NCI-H524 (cell line): ENCODE data around the gene ZNF283.
"Not testable (repeated sequence)": the region's sequence is repeated elsewhere in the genome, so short reads cannot be mapped to it uniquely, and the experiment has no call there.

ENCODE experiments used
- DNase-seq, 2 experiments: peaks; one replicate each; lab custom pipeline; 2025; lab: John Stamatoyannopoulos, UW

Gene ZNF283

DNA sequence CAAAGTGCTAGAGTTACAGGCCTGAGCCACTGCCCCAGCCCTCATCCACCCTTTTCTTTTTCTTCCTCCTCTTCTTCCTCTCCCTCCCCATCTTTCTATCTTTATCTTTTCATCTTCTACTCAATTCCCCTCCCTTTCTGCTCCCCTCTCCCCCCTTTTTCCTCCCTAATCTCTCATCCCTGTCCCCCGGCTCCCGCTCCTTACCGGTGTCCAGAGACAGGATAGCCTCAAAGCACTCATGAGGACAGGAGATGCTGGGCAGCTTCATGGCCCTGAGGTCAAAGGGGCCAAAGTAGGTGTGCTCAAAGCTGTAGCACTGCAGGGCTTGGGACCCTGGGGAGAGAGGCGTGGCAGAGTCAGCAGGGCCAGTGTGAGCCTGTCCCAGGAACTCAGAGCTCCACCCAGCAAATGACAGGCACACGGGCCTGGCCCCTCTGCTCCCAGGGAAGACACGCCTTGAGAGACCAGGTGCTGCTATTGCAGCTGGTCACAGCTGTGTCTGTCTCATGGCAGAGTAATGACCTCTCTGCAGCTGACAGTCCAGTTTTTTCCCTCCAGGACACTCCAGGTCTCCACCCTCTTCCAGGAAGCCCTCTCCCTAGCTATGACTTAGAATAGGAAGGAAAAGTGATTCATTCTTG lies 27.5 kb upstream of the ZNF283 start:
- no peak for DNase-seq

- DNase-seq, result no peak
Observed at GRCh38 chr19:43802216-43802951, 24.7 kb upstream of the ZNF283 start, which contains the start of gene LYPD5. Gene LYPD5, minus strand, starts transcription at chr19:43802447. Its CDS starts 67 bp downstream, at chr19:43802380.

- no peak for DNase-seq
Observed at GRCh38 chr19:43804432-43804831, 22.7 kb upstream of the ZNF283 start.

DNA sequence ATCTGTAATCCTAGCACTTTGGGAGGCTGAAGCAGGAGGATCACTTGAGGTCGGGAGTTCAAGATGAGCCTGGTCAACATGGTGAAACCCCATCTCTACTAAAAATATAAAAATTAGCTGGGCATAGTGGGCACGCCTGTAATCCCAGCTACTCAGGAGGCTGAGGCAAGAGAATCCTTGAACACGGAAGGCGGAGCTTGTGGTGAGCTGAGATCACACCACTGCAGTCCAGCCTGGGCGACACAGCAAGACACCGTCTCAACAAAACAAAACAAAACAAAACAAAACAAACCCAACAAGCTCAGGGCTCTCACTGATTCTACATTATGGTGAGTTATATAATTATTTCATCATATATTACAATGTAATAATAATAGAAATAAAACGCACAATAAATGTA lies 20.7 kb upstream of the ZNF283 start:
- not testable (repeated sequence) for DNase-seq

DNA sequence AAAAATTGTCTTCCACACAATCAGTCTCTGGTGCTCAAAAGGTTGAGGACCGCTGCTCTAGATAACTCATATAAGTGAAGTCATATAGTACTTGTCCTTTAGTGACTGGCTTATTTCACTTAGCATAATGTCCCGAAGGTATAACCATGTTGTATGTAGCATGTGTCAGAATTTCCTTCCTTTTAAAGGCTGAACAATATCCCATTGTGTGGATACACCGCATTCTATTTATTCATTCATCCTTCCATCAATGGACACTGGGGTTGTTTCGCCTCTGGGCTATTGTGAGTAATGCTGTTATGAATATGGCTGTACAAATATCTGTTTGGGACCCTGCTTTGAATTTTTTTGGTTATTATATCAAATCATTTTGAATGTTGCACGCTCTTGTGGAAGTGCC lies 20.3 kb upstream of the ZNF283 start:
- DNase-seq, result no peak

- DNase-seq, result no peak
Observed at GRCh38 chr19:43807651-43808050, 19.5 kb upstream of the ZNF283 start.

DNA sequence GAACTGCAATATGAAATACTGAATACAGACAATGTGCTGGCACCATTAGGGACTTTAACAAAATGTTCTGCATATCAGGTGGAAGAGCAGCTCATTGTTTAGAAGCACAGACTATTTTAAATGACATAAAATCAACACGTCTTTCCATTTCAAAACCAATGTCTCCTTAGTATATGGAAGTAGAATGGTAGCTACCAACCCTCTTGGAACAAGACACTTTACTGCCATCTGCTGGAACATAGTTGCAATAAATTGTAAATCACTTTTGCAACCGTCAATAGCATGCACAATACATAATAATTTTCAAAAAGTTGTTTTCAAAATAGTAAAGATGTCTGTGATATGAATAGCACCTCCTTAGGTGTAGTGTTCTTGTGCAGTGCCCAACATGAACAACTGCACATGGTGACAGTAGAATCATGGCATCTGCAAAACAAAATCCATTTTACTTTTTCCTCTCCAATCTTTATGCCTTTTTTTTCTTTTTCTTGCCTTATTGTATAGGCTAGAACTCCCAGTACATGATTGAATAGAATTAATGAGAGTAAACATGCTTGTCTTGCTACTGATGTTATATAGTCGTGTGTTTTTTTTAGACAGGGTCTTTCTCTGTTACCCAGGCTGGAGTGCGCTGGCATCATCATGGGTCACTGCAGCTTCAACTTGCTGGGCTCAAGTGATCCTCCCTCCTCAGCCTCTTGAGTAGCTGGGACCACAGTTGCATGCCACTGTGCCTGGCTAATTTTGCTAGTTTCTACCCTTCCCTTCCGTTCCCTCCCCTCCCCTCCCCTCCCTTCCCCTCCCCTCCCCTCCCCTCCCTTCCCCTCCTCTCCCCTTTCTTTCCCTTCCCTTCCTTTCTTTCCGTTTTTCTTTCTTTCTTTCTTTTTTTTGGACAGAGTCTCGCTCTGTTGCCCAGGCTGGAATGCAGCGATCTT lies 17.1 kb upstream of the ZNF283 start:
- DNase-seq, result peak in 1 of 2 experiments; percentile 38

DNA sequence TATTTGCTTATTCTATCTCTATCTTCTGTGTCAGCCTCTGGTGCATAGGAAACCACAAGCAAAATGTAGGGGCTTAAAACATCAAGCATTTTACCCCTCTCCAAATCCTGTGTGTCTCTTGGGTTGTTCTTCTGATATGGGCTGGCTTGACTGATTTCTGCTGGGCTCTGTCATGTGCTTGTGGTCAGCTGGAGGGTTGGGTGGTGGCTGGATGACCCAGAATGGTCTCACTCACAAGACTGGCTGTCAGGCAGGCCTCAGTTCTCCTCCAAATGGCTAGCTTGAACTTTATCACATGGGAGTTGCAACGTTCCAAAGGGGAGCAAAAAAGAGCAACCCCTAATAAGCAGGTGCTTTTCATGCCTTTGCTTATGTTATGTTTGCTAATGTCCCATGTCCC lies 15.3 kb upstream of the ZNF283 start:
- DNase-seq, result no peak

GRCh38 chr19:43812259-43812658 lies 14.9 kb upstream of the ZNF283 start:
- no peak for DNase-seq

- DNase-seq, result no peak
Observed at GRCh38 chr19:43812688-43813087, 14.4 kb upstream of the ZNF283 start.

- no peak for DNase-seq
Observed at GRCh38 chr19:43814663-43815352, 12.3 kb upstream of the ZNF283 start.

- DNase-seq, result not testable (repeated sequence)
Observed at GRCh38 chr19:43817454-43817853, 9.7 kb upstream of the ZNF283 start.

GRCh38 chr19:43818500-43818899 lies 8.6 kb upstream of the ZNF283 start:
- DNase-seq, result no peak

- peak; percentile 23 to 58 for DNase-seq
Observed at GRCh38 chr19:43820098-43820883, 6.8 kb upstream of the ZNF283 start.

- DNase-seq, result no peak
Observed at GRCh38 chr19:43820884-43821215, 6.3 kb upstream of the ZNF283 start.

GRCh38 chr19:43823856-43824255 lies 3.3 kb upstream of the ZNF283 start:
- not testable (repeated sequence) for DNase-seq

- DNase-seq, result not testable (repeated sequence)
Observed at GRCh38 chr19:43824572-43824971, 2.5 kb upstream of the ZNF283 start.

GRCh38 chr19:43839139-43839538 lies 12.0 kb downstream of the ZNF283 start:
- DNase-seq, result no peak

- no peak for DNase-seq
Observed at GRCh38 chr19:43842007-43842406, 14.9 kb downstream of the ZNF283 start.

- DNase-seq, result no peak
Observed at GRCh38 chr19:43847246-43847645, 20.1 kb downstream of the ZNF283 start.

DNA sequence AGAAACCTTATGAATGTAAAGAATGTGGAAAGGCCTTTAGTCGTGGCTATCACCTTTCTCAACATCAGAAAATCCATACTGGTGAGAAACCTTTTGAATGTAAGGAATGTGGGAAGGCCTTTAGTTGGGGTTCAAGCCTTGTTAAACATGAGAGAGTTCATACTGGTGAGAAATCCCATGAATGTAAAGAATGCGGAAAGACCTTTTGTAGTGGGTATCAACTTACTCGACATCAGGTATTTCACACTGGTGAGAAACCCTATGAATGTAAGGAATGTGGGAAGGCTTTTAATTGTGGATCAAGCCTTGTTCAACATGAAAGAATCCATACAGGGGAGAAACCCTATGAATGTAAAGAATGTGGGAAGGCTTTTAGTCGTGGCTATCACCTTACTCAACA lies 20.8 kb downstream of the ZNF283 start:
- no peak for DNase-seq
